SK-N-SH treated with all-trans-retinoic acid at 6 μM for 48 hours (cell line): Measurements from ENCODE around the gene SYCP1.
"Not testable (repeated sequence)": the region's sequence is repeated elsewhere in the genome, so short reads cannot be mapped to it uniquely, and the experiment has no call there.

Experiments used
- ATAC-seq: fragments of 200-7000 bp; cut with Tn5 transposase; 3 replicates; pipeline ENCODE4 v1.9.1; 2020; ENCODE audit warnings: mild to moderate bottlenecking, moderate library complexity
- ARNTL ChIP-seq: fragments of 450-650 bp; formaldehyde crosslinking; IDR thresholded peaks from 2 replicates; pipeline ENCODE4 v1.5.0; 2020; ENCODE audit warnings: low read depth, mild to moderate bottlenecking, moderate library complexity, borderline replicate concordance
- BACH2 ChIP-seq: fragments of 250-450 bp; sonication (Bioruptor Pico); IDR thresholded peaks from 2 replicates; pipeline ENCODE4 v1.9.0; 2021; ENCODE audit warnings: mild to moderate bottlenecking, borderline replicate concordance
- CREB5 ChIP-seq: fragments of 250-450 bp; sonication (Bioruptor Pico); IDR thresholded peaks from 2 replicates; pipeline ENCODE4 v1.5.1; 2020; ENCODE audit warnings: low read depth, mild to moderate bottlenecking, moderate library complexity
- CSDC2 ChIP-seq: fragments of 250-450 bp; sonication (Bioruptor Pico); IDR thresholded peaks from 2 replicates; pipeline ENCODE4 v1.5.0; 2020; ENCODE audit warnings: mild to moderate bottlenecking, moderate library complexity
- CSRNP3 ChIP-seq: fragments of 250-450 bp; sonication (Bioruptor Pico); IDR thresholded peaks from 2 replicates; pipeline ENCODE4 v1.5.1; 2021; ENCODE audit warnings: mild to moderate bottlenecking, moderate library complexity
- ESRRG ChIP-seq: fragments of 250-450 bp; sonication (Bioruptor Pico); IDR thresholded peaks from 2 replicates; pipeline ENCODE4 v1.6.1; 2021; ENCODE audit warnings: mild to moderate bottlenecking
- GLIS3 ChIP-seq: fragments of 250-450 bp; sonication (Bioruptor Pico); IDR thresholded peaks from 2 replicates; pipeline ENCODE4 v1.5.0; 2020; ENCODE audit warnings: mild to moderate bottlenecking, moderate library complexity
- ISL1 ChIP-seq: fragments of 250-450 bp; sonication (Bioruptor Pico); IDR thresholded peaks from 2 replicates; pipeline ENCODE4 v2.1.2; 2022; ENCODE audit warnings: mild to moderate bottlenecking, moderate library complexity
- OSR1 ChIP-seq: fragments of 250-450 bp; sonication (Bioruptor Pico); IDR thresholded peaks from 2 replicates; pipeline ENCODE4 v1.8.0; 2022; ENCODE audit warnings: moderate library complexity, mild to moderate bottlenecking, inconsistent platforms
- PATZ1 ChIP-seq: fragments of 250-450 bp; sonication (Bioruptor Pico); IDR thresholded peaks from 2 replicates; pipeline ENCODE4 v1.8.0; 2020; ENCODE audit warnings: mild to moderate bottlenecking, moderate library complexity, borderline replicate concordance
- POU6F1 ChIP-seq: fragments of 250-450 bp; sonication (Bioruptor Pico); IDR thresholded peaks from 2 replicates; pipeline ENCODE4 v1.8.0; 2021; ENCODE audit warnings: low read depth, mild to moderate bottlenecking, moderate library complexity, borderline replicate concordance
- PPARA ChIP-seq: fragments of 250-450 bp; sonication (Bioruptor Pico); IDR thresholded peaks from 2 replicates; pipeline ENCODE4 v1.5.0; 2020; ENCODE audit warnings: mild to moderate bottlenecking, borderline replicate concordance
- RARB ChIP-seq: fragments of 250-450 bp; sonication (Bioruptor Pico); IDR thresholded peaks from 2 replicates; pipeline ENCODE4 v1.8.0; 2021; ENCODE audit warnings: mild to moderate bottlenecking, moderate library complexity
- SNAI2 ChIP-seq: fragments of 250-450 bp; sonication (Bioruptor Pico); IDR thresholded peaks from 2 replicates; pipeline ENCODE4 v1.5.0; 2020; ENCODE audit warnings: mild to moderate bottlenecking, moderate library complexity
- TCF4 ChIP-seq: fragments of 250-450 bp; sonication (Bioruptor Pico); IDR thresholded peaks from 2 replicates; pipeline ENCODE4 v1.8.0; 2021; ENCODE audit warnings: mild to moderate bottlenecking, moderate library complexity, borderline replicate concordance
- TOX ChIP-seq: fragments of 250-450 bp; sonication (Bioruptor Pico); IDR thresholded peaks from 2 replicates; pipeline ENCODE4 v1.8.0; 2021; ENCODE audit warnings: mild to moderate bottlenecking, moderate library complexity, borderline replicate concordance
- TSHZ2 ChIP-seq: fragments of 250-450 bp; sonication (Bioruptor Pico); IDR thresholded peaks from 2 replicates; pipeline ENCODE4 v1.5.0; 2020; ENCODE audit warnings: mild to moderate bottlenecking, moderate library complexity
- ZC3H10 ChIP-seq: fragments of 250-450 bp; sonication (Bioruptor Pico); IDR thresholded peaks from 2 replicates; pipeline ENCODE4 v1.5.1; 2021; ENCODE audit warnings: mild to moderate bottlenecking, moderate library complexity
- ZFP30 ChIP-seq: fragments of 450-650 bp; formaldehyde crosslinking; IDR thresholded peaks from 2 replicates; pipeline ENCODE4 v1.5.0; 2022; ENCODE audit warnings: mild to moderate bottlenecking, moderate library complexity
- ZNF70 ChIP-seq: fragments of 450-650 bp; formaldehyde crosslinking; IDR thresholded peaks from 2 replicates; pipeline ENCODE4 v1.5.0; 2020; ENCODE audit warnings: mild to moderate bottlenecking, moderate library complexity
- ZNF8 ChIP-seq: fragments of 450-650 bp; formaldehyde crosslinking; IDR thresholded peaks from 2 replicates; pipeline ENCODE4 v1.5.0; 2020; ENCODE audit warnings: mild to moderate bottlenecking, moderate library complexity

The SYCP1 gene

GRCh38 chr1:114903480-114903879 lies 48.8 kb downstream of the SYCP1 start:
- TF ChIP-seq CREB5: no peak
- no peak for TF ChIP-seq CSDC2 (CRISPR knock-in tag)
- no peak for TF ChIP-seq BACH2 (CRISPR knock-in tag)
- no peak for TF ChIP-seq ZC3H10 (CRISPR knock-in tag)
- TF ChIP-seq, all 23 proteins: peak for 0
- ATAC-seq: no peak

GRCh38 chr1:114915720-114916119 lies 61.1 kb downstream of the SYCP1 start:
- ATAC-seq: not testable (repeated sequence)

- TF ChIP-seq PPARA (no peak), ARNTL (no peak), ZFP30 (CRISPR knock-in tag) (no peak), TOX (no peak), ESRRG (CRISPR knock-in tag) (no peak), GLIS3 (CRISPR knock-in tag) (no peak)
- no peak for ATAC-seq
These were observed 71.9 kb downstream of the SYCP1 start for GRCh38 chr1:114926607-114927006.

GRCh38 chr1:114927401-114927800 lies 72.7 kb downstream of the SYCP1 start:
- no peak for TF ChIP-seq TOX
- no peak for TF ChIP-seq CSDC2 (CRISPR knock-in tag)
- no peak for TF ChIP-seq PATZ1 (CRISPR knock-in tag)
- TF ChIP-seq BACH2 (CRISPR knock-in tag): no peak
- no peak for TF ChIP-seq OSR1 (CRISPR knock-in tag)
- TF ChIP-seq RARB (CRISPR knock-in tag): no peak
- TF ChIP-seq TCF4 (CRISPR knock-in tag): no peak
- no peak for TF ChIP-seq ZNF8
- TF ChIP-seq TSHZ2 (CRISPR knock-in tag): no peak
- no peak for TF ChIP-seq CSRNP3 (CRISPR knock-in tag)
- no peak for TF ChIP-seq ARNTL
- no peak for TF ChIP-seq GLIS3 (CRISPR knock-in tag)
- TF ChIP-seq ESRRG (CRISPR knock-in tag): no peak
- TF ChIP-seq CREB5: no peak
- no peak for TF ChIP-seq POU6F1 (CRISPR knock-in tag)
- no peak for TF ChIP-seq SNAI2 (CRISPR knock-in tag)
- TF ChIP-seq ZNF70 (CRISPR knock-in tag): no peak
- no peak for TF ChIP-seq ISL1
- TF ChIP-seq PPARA: no peak
- no peak for TF ChIP-seq ZFP30 (CRISPR knock-in tag)
- ATAC-seq: no peak
